Left ventricle myocardium superior (tissue), 1 donor: ENCODE measurements around the gene EFCAB8. TPM values are rescaled to one million over a fixed set of nuclear protein-coding genes. Genes with fewer than 3 reads are reported as not detected.

Experiments
- ATAC-seq: fragments of 200-7000 bp; cut with Tn5 transposase; one replicate; pipeline ENCODE4 v1.9.1; 2020; ENCODE audit warnings: mild to moderate bottlenecking, moderate library complexity
- DNase-seq: peaks from one replicate; pipeline ENCODE4 v3.0.0-alpha.2; 2020
- intact Hi-C: fragments of 100-400 bp; cut with micrococcal nuclease; formaldehyde crosslinking; loops from one replicate; pipeline ENCODE4 v1.11.0; 2022
- long read RNA-seq: library from polyadenylated mRNA; unstranded; transcript quantifications from one replicate; pipeline ENCODE4 v2.0.0, GENCODE V29; 2021
- total RNA-seq: library from RNA; stranded (reverse); fragmentation: NEBNext Ultra II Directional; extraction: Animal tissue kit (Norgen Biotek cat#: 25700); gene quantifications from one replicate; pipeline ENCODE4 v1.2.1, GENCODE V29; 2021
- donor health status: DM: no; HTN: yes; CAD: no; lungs with severe emphysema.

Gene EFCAB8
- not detected for total RNA-seq
- long read RNA-seq: 0 reads

- ATAC-seq: peak; percentile 54
- intact Hi-C loops: no loop called here
- no peak for DNase-seq
Observed at GRCh38 chr20:32858701-32859372, at the start of gene EFCAB8. TSS of gene EFCAB8 (plus strand) at chr20:32858923. CDS start at chr20:32863793, 4,870 bp downstream.

DNA sequence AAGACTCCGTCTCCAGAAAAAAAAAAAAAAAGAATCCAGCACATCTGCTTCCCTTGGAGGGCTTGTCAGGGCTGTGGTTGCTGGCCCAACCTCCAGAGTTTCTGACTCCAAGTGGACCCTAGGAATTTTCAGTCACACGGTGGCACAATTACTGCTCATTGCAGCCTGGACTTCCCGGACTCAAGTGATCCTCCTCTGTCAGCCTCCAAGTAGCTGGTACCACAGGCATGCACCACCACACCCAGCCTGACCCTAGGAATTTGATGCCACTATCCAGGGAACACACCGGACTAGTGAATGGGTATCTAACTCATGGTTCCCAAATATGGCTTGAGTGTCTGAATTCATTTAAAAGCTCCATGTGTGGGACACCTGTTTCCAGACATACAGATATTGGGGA lies 48.8 kb upstream of the EFCAB8 start:
- DNase-seq: no peak
- intact Hi-C loops: no loop called here
- no peak for ATAC-seq

- no peak for ATAC-seq
- no peak for DNase-seq
- intact Hi-C loops: no loop called here
Observed at GRCh38 chr20:32810941-32811340, 47.8 kb upstream of the EFCAB8 start.

GRCh38 chr20:32811886-32812285 lies 46.8 kb upstream of the EFCAB8 start:
- no peak for DNase-seq
- intact Hi-C loops: no loop called here
- no peak for ATAC-seq

DNA sequence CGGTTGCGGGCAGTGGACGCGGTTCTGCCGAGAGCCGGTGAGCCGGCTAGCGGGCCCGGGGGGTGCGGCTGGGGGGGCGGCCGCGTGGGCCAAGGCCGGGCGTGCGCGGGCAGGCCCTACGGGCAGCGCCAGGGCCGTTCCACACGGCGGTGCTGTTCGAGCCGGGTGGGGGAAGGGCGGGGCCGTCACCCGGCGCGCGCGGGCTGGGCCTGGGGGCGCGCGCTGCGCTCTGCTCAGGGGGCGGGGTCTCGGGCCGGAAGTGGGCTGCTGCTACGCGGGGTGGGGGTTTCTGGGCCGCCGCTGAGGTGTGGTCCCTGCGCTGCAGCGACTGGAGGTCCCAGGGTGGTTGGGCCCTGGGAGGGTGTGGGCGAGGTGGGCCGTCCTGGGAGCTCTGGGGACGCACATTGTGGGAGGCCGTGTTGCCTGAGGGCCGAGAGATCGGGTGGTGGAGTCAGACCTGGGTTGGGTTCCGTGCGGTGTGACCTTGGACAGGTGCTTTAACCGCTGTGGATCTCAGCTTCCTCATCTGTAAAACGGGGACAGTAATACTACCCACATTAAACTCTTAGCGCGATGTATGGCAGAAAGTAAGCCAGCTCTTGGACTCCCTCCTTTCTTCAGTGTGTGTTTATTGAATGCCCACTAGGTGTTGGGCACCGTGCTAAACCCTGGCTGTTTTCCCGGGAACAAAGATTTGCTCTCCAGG lies 38.6 kb upstream of the EFCAB8 start:
- ATAC-seq (peak; percentile 92), DNase-seq (peak; percentile 82)
- intact Hi-C loops: no loop called here

DNA sequence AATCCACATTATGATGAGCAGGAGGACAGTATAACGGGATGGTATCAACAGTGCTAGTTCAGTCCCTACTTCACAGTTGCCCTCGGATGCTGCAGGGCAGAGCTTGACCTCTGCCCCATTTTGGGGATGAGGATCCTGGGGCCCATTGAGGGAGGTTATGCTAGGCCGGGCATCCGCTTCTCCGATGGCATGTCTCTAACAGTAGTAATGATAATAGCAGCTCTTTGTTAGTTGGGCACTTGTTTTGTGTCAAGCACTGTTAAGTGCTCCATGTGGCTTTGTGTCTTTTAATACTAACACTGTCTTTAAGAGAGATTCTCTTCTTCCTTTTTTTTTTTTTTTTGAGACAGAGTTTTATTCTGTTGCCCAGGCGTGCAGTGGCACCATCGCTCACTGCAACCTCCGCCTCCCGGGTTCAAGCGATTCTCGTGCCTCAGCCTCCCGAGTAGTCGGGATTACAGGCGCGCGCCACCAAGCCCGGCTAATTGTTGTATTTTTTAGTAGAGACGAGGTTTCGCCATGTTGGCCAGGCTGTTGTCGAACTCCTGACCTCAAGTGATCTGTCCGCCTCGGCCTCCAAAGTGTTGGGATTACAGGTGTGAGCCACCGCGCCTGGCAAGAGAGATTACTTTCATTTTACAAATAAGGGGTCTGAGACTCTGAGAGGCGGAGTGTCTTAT lies 37.9 kb upstream of the EFCAB8 start:
- DNase-seq (no peak), ATAC-seq (peak; percentile 4)
- intact Hi-C loops: no loop called here

DNA sequence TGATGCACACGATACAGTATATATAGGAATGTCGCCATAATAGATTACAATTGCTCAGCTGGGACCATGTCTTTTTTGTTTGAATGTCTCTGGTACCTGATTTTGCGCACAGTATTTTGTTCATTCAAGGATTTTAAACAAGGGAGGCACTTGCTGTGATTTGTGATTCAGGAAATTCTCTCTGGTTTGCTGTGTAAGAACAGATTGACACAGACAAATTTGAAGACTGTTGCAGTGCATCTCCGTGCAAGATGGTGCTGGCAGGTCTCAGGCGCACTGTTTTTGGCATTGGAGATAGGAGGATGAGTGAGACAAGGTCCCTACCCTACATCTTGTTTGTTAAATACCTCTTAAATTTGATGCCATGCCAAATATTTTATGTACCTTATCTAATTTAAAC lies 36.5 kb upstream of the EFCAB8 start:
- no peak for DNase-seq
- no peak for ATAC-seq

GRCh38 chr20:32823078-32823477 lies 35.6 kb upstream of the EFCAB8 start:
- DNase-seq: no peak
- no peak for ATAC-seq
- intact Hi-C loops: no loop called here

More for the DNA sequence above, 36.5 kb upstream of the EFCAB8 start:
- intact Hi-C loops: no loop called here

DNA sequence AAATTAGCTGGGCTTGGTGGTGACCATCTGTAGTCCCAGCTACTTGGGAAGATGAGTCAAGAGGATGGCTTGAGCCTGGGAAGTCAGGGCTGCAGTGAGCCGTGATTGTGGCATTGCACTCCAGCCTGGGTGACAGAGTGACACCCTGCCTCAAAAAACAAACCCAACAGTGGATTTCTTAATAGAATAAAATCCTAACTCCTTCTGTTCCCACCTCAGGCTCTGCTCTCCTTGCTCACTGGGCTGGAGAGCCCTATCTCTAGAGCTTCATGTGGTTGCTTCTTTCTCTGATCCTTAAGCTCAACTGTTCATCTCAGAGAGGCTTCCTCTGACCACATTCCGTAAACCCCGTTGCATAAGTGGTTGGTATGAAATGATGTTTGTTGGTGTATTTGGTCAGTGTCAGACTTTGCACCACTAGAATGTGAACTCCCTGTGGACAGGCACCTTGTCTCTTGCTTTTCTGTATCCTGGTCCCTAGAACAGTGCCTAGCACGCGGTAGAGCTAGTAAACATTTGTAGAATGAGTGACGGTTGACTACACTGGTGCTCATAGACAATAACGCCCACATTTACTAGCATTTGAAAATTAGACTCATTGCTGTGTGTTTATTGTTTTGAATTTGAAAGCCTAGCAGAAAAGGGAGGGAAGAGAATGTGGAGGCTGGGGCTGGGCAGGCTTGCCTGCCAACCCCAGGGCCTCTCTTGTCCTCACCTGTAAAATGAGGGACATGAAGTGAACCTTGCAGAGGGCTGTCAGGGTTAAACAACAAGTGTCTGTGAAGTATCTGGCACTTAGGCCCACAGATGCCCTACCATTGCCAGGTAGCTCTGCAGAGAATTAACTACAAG lies 34.8 kb upstream of the EFCAB8 start:
- ATAC-seq (no peak), DNase-seq (no peak)
- intact Hi-C loops: no loop called here

DNA sequence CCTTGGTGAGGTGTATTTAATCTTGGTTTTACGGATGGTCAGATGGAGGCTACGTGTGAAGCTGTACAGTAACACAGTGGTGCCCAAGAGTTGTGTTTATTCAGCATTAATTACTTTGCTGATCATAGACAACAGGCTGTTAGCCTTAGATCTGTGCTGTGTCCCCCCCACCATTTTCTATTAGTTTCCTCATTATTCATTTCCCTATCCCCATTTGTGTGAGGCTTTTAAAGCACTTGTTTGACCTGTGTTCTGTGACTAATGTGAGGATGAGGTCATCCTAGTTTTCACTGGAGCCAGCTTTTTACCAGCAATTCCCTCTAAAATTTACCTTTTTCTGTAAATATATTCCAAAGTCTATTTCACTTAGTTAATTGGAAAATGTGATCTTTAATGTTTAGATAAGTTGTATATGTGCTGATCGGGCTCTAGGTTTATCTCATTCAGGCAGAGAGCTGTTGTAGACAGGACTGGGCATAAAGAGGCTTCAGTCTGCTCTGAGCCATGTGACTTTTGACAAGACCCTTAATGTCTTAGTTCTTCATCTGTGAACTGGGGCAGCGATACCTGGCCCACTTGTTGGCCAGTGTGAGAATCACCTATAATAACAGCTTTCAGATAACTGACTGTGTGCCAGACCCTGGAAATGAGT lies 30.6 kb upstream of the EFCAB8 start:
- intact Hi-C loops: no loop called here
- DNase-seq (no peak), ATAC-seq (no peak)

GRCh38 chr20:32829311-32830005 lies 29.3 kb upstream of the EFCAB8 start:
- DNase-seq: no peak
- intact Hi-C loops: no loop called here
- no peak for ATAC-seq

DNA sequence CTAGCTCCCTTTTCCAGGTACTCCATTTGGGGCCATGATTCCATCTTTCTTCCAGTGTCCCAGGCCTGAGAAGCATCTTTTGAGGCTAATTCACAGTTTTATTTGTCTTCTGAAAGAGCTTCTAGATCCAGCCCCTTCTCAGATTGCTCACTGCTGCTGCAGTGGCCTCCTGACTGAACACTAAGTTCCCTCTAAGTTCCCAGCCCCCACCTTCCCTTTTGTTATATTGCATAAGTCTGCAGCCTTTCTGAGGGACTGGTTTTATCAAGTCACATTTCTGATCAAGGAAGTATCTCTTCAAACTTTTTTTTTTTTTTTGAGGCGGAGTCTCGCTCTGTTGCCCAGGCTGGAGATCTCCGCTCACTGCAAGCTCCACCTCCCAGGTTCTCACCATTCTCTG lies 28.3 kb upstream of the EFCAB8 start:
- no peak for DNase-seq

DNA sequence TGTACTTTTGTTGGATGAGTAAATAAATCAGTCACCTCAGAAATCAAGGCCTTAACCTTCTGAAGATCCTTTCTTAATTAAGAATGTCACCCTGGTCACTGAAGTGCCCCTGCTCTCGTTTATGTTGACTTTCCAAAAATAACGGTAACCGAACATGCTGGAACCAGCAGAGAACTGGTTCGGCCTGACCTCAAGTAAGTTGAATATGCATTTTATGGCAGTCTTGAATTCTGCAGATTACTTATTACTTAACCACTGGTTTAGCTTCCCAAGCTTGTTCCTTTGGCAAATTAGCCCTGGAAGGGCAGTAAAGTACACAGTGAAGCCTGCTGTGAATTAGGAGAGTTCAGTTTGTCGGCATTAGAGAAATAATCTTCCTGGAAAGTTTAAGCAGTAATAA lies 26.7 kb upstream of the EFCAB8 start:
- DNase-seq (no peak), ATAC-seq (no peak)
- intact Hi-C loops: no loop called here

More for the DNA sequence above, 28.3 kb upstream of the EFCAB8 start:
- ATAC-seq: peak; percentile 83
- intact Hi-C loops: no loop called here

- intact Hi-C loops: no loop called here
- DNase-seq: no peak
- ATAC-seq: no peak
Observed at GRCh38 chr20:32832664-32833063, 26.1 kb upstream of the EFCAB8 start.

DNA sequence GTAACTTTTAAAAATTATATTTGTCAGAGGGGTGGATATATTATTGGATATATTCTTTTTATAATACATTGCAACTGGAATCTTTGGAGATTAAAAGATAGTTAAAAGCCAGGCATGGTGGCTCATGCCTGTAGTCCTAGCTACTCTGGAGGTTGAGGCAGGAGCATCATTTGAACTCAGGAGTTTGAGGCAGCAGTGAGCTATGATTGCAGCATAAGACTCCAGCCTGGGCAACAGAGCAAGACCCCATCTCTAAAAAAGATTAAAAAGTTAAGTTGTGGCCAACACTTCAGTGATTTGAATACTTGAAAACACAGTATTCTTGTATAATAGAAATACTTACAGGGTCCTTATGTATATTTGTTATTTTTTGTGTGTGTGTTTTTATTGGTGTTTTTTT lies 23.8 kb upstream of the EFCAB8 start:
- DNase-seq: no peak
- intact Hi-C loops: no loop called here
- no peak for ATAC-seq

- no peak for ATAC-seq
- intact Hi-C loops: no loop called here
- no peak for DNase-seq
Observed at GRCh38 chr20:32837157-32837556, 21.6 kb upstream of the EFCAB8 start.

- ATAC-seq: no peak
- intact Hi-C loops: no loop called here
- no peak for DNase-seq
Observed at GRCh38 chr20:32839227-32839981, 19.3 kb upstream of the EFCAB8 start.

- intact Hi-C loops: no loop called here
- ATAC-seq (no peak), DNase-seq (no peak)
Observed at GRCh38 chr20:32839982-32840285, 18.8 kb upstream of the EFCAB8 start.
